ENCODE data around the gene KLHL29. TPM values are rescaled to one million over a fixed set of nuclear protein-coding genes. Genes with fewer than 3 reads are reported as not detected.

Gene KLHL29
- total RNA-seq, 2 experiments from 2014 or later, result 2.5 to 2.7 TPM

- no peak for ATAC-seq (ENCODE audit: poor library complexity)
- Histone ChIP-seq H3K9me3 (ENCODE audit: control insufficient read depth in 1 of 2, insufficient read depth in 1 of 2, low read length in 2 of 2) (peaks cover 0 to 6% of the 10 kb centered on the region in 2 experiments), H3K4me1 (ENCODE audit: insufficient read depth, low read length) (peaks cover 4% of the 10 kb centered on the region), H3K36me3 (ENCODE audit: insufficient read depth, low read length) (no peaks in the 10 kb centered on the region), H3K4me3 (ENCODE audit: low read length) (no peak overlapping the region), H3K27ac (ENCODE audit: low read depth in 1 of 2, low read length in 2 of 2) (no peak overlapping the region), H3K27me3 (ENCODE audit: control insufficient read depth in 1 of 2, insufficient read depth in 2 of 2, low read length in 2 of 2) (no peaks in the 10 kb centered on the region)
- POLR2A ChIA-PET, result interaction anchor here (0.9 kb wide), 1 partner anchor 13 kb away, joined by 3 read pairs; no protein-coding TSS in a partner anchor
- Mint-ChIP-seq H3K27me3 (peaks cover 2% of the 10 kb centered on the region), H3K4me1 (ENCODE audit: low read depth) (peaks cover 19% of the 10 kb centered on the region), H3K36me3 (ENCODE audit: low read depth) (no peaks in the 10 kb centered on the region), H3K4me3 (no peak overlapping the region), H3K9me3 (no peaks in the 10 kb centered on the region), H3K27ac (no peak overlapping the region)
- no peak for TF ChIP-seq CTCF (IDR thresholded peaks at IDR 0.05)
- CTCF ChIA-PET, result no interaction called here
- intact Hi-C loops (cut with DNase I, micrococcal nuclease), result no loop called here
- DNase-seq, result no peak
These were observed 14.8 kb downstream of the KLHL29 start for GRCh38 chr2:23399674-23400261.

GRCh38 chr2:23400703-23401102, 15.7 kb downstream of the KLHL29 start:
- Mint-ChIP-seq H3K9me3 (no peaks in the 10 kb centered on the region), H3K4me1 (ENCODE audit: low read depth) (peaks cover 16% of the 10 kb centered on the region), H3K27ac (no peak overlapping the region), H3K4me3 (no peak overlapping the region), H3K36me3 (ENCODE audit: low read depth) (no peaks in the 10 kb centered on the region), H3K27me3 (no peaks in the 10 kb centered on the region)
- ATAC-seq (ENCODE audit: poor library complexity), result no peak
- DNase-seq, result no peak
- POLR2A ChIA-PET, result interaction anchor here (0.9 kb wide), 1 partner anchor 14 kb away, joined by 3 read pairs; no protein-coding TSS in a partner anchor
- Histone ChIP-seq H3K27me3 (ENCODE audit: control insufficient read depth in 1 of 2, insufficient read depth in 2 of 2, low read length in 2 of 2) (no peaks in the 10 kb centered on the region), H3K4me1 (ENCODE audit: insufficient read depth, low read length) (peaks cover 4% of the 10 kb centered on the region), H3K4me3 (ENCODE audit: low read length) (no peak overlapping the region), H3K27ac (ENCODE audit: low read depth in 1 of 2, low read length in 2 of 2) (no peak overlapping the region), H3K36me3 (ENCODE audit: insufficient read depth, low read length) (no peaks in the 10 kb centered on the region), H3K9me3 (ENCODE audit: control insufficient read depth in 1 of 2, insufficient read depth in 1 of 2, low read length in 2 of 2) (peaks cover 0 to 6% of the 10 kb centered on the region in 2 experiments)
- intact Hi-C loops (cut with DNase I, micrococcal nuclease), result no loop called here
- no peak for TF ChIP-seq CTCF (IDR thresholded peaks at IDR 0.05)
- CTCF ChIA-PET, result no interaction called here

GRCh38 chr2:23401427-23402204, 16.6 kb downstream of the KLHL29 start:
- Histone ChIP-seq H3K4me1 (ENCODE audit: insufficient read depth, low read length) (peaks cover 4% of the 10 kb centered on the region), H3K27ac (ENCODE audit: low read depth in 1 of 2, low read length in 2 of 2) (no peak overlapping the region), H3K27me3 (ENCODE audit: control insufficient read depth in 1 of 2, insufficient read depth in 2 of 2, low read length in 2 of 2) (no peaks in the 10 kb centered on the region), H3K36me3 (ENCODE audit: insufficient read depth, low read length) (no peaks in the 10 kb centered on the region), H3K9me3 (ENCODE audit: control insufficient read depth in 1 of 2, insufficient read depth in 1 of 2, low read length in 2 of 2) (peaks cover 0 to 6% of the 10 kb centered on the region in 2 experiments), H3K4me3 (ENCODE audit: low read length) (no peak overlapping the region)
- H3K27ac Mint-ChIP-seq, result no peak overlapping the region
- intact Hi-C loops (cut with DNase I, micrococcal nuclease), result no loop called here
- no peaks in the 10 kb centered on the region for H3K36me3 Mint-ChIP-seq (ENCODE audit: low read depth)
- H3K4me3 Mint-ChIP-seq, result no peak overlapping the region
- DNase-seq, result no peak
- TF ChIP-seq CTCF (IDR thresholded peaks at IDR 0.05), result no peak
- ChIA-PET CTCF (no interaction called here), POLR2A (no interaction called here)
- peaks cover 16% of the 10 kb centered on the region for H3K4me1 Mint-ChIP-seq (ENCODE audit: low read depth)
- H3K27me3 Mint-ChIP-seq, result no peaks in the 10 kb centered on the region
- no peaks in the 10 kb centered on the region for H3K9me3 Mint-ChIP-seq
- no peak for ATAC-seq (ENCODE audit: poor library complexity)
